ENCODE results near the gene MYPOP. TPM values are rescaled to one million over a fixed set of nuclear protein-coding genes. Genes with fewer than 3 reads are reported as not detected.

Gene MYPOP
- polyA plus RNA-seq, 1 experiment, result 1.8 TPM

- TF ChIP-seq CTCF (IDR thresholded peaks at IDR 0.05; ENCODE audit: insufficient read depth, low read depth, low read length), result no peak
- Histone ChIP-seq H3K27me3 (ENCODE audit: control insufficient read depth, insufficient read depth, low read length) (no peaks in the 10 kb centered on the region), H3K36me3 (ENCODE audit: control insufficient read depth, insufficient read depth, low read length) (peaks cover 10% of the 10 kb centered on the region), H3K4me3 (ENCODE audit: low read depth, low read length) (no peak overlapping the region)
- CTCF ChIA-PET, result no interaction called here
- POLR2A ChIA-PET, result no interaction called here
- no peak for DNase-seq (ENCODE audit: low read depth)
Observed at GRCh38 chr19:45895519-45895972, 6.9 kb downstream of the MYPOP start.

DNA sequence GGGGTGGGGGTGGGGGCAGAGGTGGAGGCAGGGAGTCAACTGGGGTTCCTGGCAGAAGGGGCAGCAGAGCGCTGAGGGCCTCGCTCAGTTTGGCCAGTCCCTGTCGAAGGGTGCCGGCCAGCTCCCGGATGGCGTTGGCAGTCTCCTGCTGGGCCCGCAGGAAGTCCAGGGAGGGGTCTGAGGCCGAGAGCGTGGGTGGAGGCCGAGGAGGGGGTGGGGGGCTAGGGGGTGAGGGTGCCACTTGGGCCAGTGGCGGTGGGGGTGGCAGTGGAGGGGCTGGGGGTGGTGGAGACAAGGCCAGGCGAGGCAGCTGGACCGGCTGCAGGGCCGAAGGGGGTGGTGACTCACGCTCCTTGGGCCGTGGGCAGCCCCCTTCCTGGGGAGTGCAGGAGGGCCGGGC lies 11.5 kb downstream of the MYPOP start:
- Histone ChIP-seq H3K4me3 (ENCODE audit: low read depth, low read length) (no peak overlapping the region), H3K36me3 (ENCODE audit: control insufficient read depth, insufficient read depth, low read length) (peaks cover 7% of the 10 kb centered on the region), H3K27me3 (ENCODE audit: control insufficient read depth, insufficient read depth, low read length) (no peaks in the 10 kb centered on the region)
- ChIA-PET POLR2A (no interaction called here), CTCF (no interaction called here)
- DNase-seq (ENCODE audit: low read depth), result no peak
- no peak for TF ChIP-seq CTCF (IDR thresholded peaks at IDR 0.05; ENCODE audit: insufficient read depth, low read depth, low read length)

- Histone ChIP-seq H3K4me3 (ENCODE audit: low read depth, low read length) (no peak overlapping the region), H3K36me3 (ENCODE audit: control insufficient read depth, insufficient read depth, low read length) (no peaks in the 10 kb centered on the region; the same call in 1 of the 2 replicates), H3K27me3 (ENCODE audit: control insufficient read depth, insufficient read depth, low read length) (no peaks in the 10 kb centered on the region)
- CTCF ChIA-PET, result no interaction called here
- DNase-seq (ENCODE audit: low read depth), result no peak
- POLR2A ChIA-PET, result no interaction called here
- TF ChIP-seq CTCF (IDR thresholded peaks at IDR 0.05; ENCODE audit: insufficient read depth, low read depth, low read length), result no peak
Observed at GRCh38 chr19:45889210-45889885, 13.1 kb downstream of the MYPOP start.

DNA sequence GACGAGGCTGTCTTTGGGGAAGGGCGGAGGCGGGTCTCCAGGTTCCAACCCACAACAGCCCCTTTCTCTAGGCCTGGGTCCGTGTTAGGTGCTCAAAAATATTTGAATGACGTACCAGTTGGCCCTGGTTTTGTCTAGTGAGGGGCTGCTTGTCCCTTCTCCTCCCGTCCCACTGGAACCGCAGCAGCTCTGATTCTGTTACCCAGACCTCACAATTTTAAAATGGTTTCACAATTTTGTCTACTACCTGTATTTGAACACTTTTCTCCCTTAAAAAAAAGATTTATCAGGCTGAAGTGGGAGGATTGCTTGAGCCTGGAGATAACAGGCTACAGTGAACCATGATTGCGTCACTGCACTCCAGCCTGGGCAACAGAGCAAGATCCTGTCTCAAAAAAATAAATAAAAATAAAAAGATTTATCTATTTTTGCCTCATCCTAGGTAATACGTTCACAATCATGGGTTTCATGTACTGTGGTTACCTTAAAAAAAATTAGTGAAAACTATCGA lies 15.2 kb downstream of the MYPOP start:
- no peak for TF ChIP-seq CTCF (IDR thresholded peaks at IDR 0.05; ENCODE audit: insufficient read depth, low read depth, low read length)
- peaks cover 4% of the 10 kb centered on the region; the same call in 1 of the 2 replicates for H3K36me3 ChIP-seq (ENCODE audit: control insufficient read depth, insufficient read depth, low read length)
- ChIA-PET CTCF (interaction anchor here (1.0 to 3.4 kb wide), 3 partner anchors 24 to 118 kb away, joined by 5 to 12 read pairs (median 6); partner anchors contain the start of genes SIX5 and SYMPK), POLR2A (no interaction called here)
- peak overlapping the region; percentile 79 for H3K4me3 ChIP-seq (ENCODE audit: low read depth, low read length)
- DNase-seq (ENCODE audit: low read depth), result no peak
- H3K27me3 ChIP-seq (ENCODE audit: control insufficient read depth, insufficient read depth, low read length), result no peaks in the 10 kb centered on the region

GRCh38 chr19:45886427-45887199 lies 15.8 kb downstream of the MYPOP start:
- Histone ChIP-seq H3K36me3 (ENCODE audit: control insufficient read depth, insufficient read depth, low read length) (peaks cover 4% of the 10 kb centered on the region; the same call in 1 of the 2 replicates), H3K27me3 (ENCODE audit: control insufficient read depth, insufficient read depth, low read length) (no peaks in the 10 kb centered on the region), H3K4me3 (ENCODE audit: low read depth, low read length) (peak overlapping the region; percentile 79)
- TF ChIP-seq CTCF (IDR thresholded peaks at IDR 0.05; ENCODE audit: insufficient read depth, low read depth, low read length), result no peak
- ChIA-PET POLR2A (interaction anchor here (0.6 to 0.8 kb wide), 4 partner anchors 23 to 194 kb away, joined by 3 to 28 read pairs (median 5); partner anchors contain the start of gene SYMPK), CTCF (interaction anchor here (0.7 to 3.4 kb wide), 6 partner anchors 11 to 117 kb away, joined by 3 to 12 read pairs (median 4); partner anchors contain the start of genes SIX5 and SYMPK)
- peak; percentile 49 for DNase-seq (ENCODE audit: low read depth)

Data from BJ (cell line).